Body of pancreas (tissue), 4 donors: ENCODE results near the gene SLC30A3.

Experiments
- CTCF ChIP-seq, 7 experiments: fragments of 450-650 bp in 4 of 7; fragments of 200-600 bp in 3 of 7; sonication (generic) in 3 of 7; IDR thresholded peaks; one replicate each; pipeline ENCODE4 v1.5.1; 2016 to 2019; ENCODE audit warnings: antibody characterized with exemption in 7 of 7
- POLR2A ChIP-seq, 3 donors: fragments of 450-650 bp; IDR thresholded peaks; one replicate each; pipeline ENCODE4 v1.6.1; 2016; ENCODE audit warnings: antibody characterized with exemption in 3 of 3, mild to moderate bottlenecking in 2 of 3

GRCh38 chr2:27237341-27237945 is 25.4 kb downstream of the SLC30A3 start:
- TF ChIP-seq POLR2A (IDR thresholded peaks at IDR 0.05) = no peak
- TF ChIP-seq CTCF (IDR thresholded peaks at IDR 0.05) = no peak
